HCT116 (cell line): Measurements from ENCODE around the gene TMEM208. TPM values are rescaled to one million over a fixed set of nuclear protein-coding genes. Genes with fewer than 3 reads are reported as not detected.
A peak's percentile ranks its signal among the peaks of the same experiment; 100 is the strongest.

Experiments used
- ATAC-seq: fragments of 200-7000 bp; cut with Tn5 transposase; 2 replicates; pipeline ENCODE4 v1.9.1; 2020; ENCODE audit warnings: mild to moderate bottlenecking, moderate library complexity
- BruUV-seq: library from RNA; stranded (reverse); fragments of 400-500 nt; replicated peaks from 2 replicates; lab custom pipeline; 2021; lab: Mats Ljungman, UMichigan
- CTCF ChIA-PET: fragments of 300-600 bp; sonication (Branson Sonifier 250); formaldehyde crosslinking; loops from one replicate; lab custom pipeline; 2021; ENCODE audit warnings: antibody characterized with exemption; lab: Charles Lee
- POLR2A ChIA-PET: fragments of 300-600, 350-600 bp; sonication (Branson Sonifier 250); formaldehyde crosslinking; loops from one replicate; lab custom pipeline; 2021; ENCODE audit warnings: antibody characterized with exemption; lab: Charles Lee
- RAD21 ChIA-PET, 2 experiments: fragments of 300-600 bp; sonication (Branson Sonifier 250); formaldehyde crosslinking; loops; one replicate each; lab custom pipeline; 2023; ENCODE audit warnings: low total read pairs in 2 of 2; ENCODE audit not compliant: uncharacterized antibody in 2 of 2, unreplicated experiment in 2 of 2, low non-redundant PET in 1 of 2; lab: Charles Lee
- DNase-seq: peaks from one replicate; pipeline ENCODE4 v3.0.0-alpha.2; 2010; ENCODE audit warnings: low read depth, low spot score
- H2AFZ ChIP-seq: fragments of 200-600 bp; shearing (Covaris generic), sonication (generic); 2 replicates; pipeline ENCODE4 v1.6.1; 2017; ENCODE audit warnings: low read depth, mixed run types, mixed read lengths, antibody characterized with exemption, low read length; ENCODE audit not compliant: poor library complexity, severe bottlenecking
- H3K27ac ChIP-seq: 2 replicates; pipeline ENCODE4 v1.5.1; 2012; ENCODE audit warnings: low read depth, low read length
- H3K27me3 ChIP-seq: fragments of 200-600 bp; sonication (generic); 2 replicates; pipeline ENCODE4 v1.6.1; 2016; ENCODE audit warnings: mixed run types, low read length, mixed read lengths; ENCODE audit not compliant: insufficient read depth
- H3K36me3 ChIP-seq, 2 experiments: fragments of 200-500 bp in 1 of 2; fragments of 200-600 bp in 1 of 2; sonication (Bioruptor generic) in 1 of 2; sonication (generic) in 1 of 2; 2 replicates each; pipeline versions ENCODE4 v1.5.1 to v1.6.1; 2014 to 2016; ENCODE audit warnings: low read length in 2 of 2, inconsistent platforms in 1 of 2, mixed read lengths in 1 of 2, mixed run types in 1 of 2; ENCODE audit not compliant: insufficient read depth in 2 of 2, control insufficient read depth in 1 of 2
- H3K4me1 ChIP-seq, 2 experiments: fragments of 200-600 bp in 1 of 2; sonication (generic) in 1 of 2; 2 replicates each; pipeline versions ENCODE4 v1.5.1 to v1.6.1; 2012 to 2017; ENCODE audit warnings: low read length in 2 of 2, inconsistent platforms in 1 of 2, mild to moderate bottlenecking in 1 of 2, mixed read lengths in 1 of 2, mixed run types in 1 of 2, moderate library complexity in 1 of 2; ENCODE audit not compliant: insufficient read depth in 2 of 2, control insufficient read depth in 1 of 2
- H3K4me2 ChIP-seq: fragments of 200-600 bp; sonication (generic); 2 replicates; pipeline ENCODE4 v1.6.1; 2017; ENCODE audit warnings: mixed run types, low read length, mixed read lengths
- H3K4me3 ChIP-seq, 2 experiments: fragments of 200-600 bp in 1 of 2; sonication (generic) in 1 of 2; replicated peaks in 1 of 2; 2 replicates each; pipeline ENCODE4 v1.5.1; 2011 to 2016; ENCODE audit warnings: low read length in 2 of 2, control low read depth in 1 of 2, low read depth in 1 of 2, mild to moderate bottlenecking in 1 of 2, mixed read lengths in 1 of 2, mixed run types in 1 of 2
- H3K79me2 ChIP-seq: fragments of 200-600 bp; sonication (generic); 2 replicates; pipeline ENCODE4 v1.6.1; 2017; ENCODE audit warnings: mild to moderate bottlenecking, mixed run types, low read length, moderate library complexity, mixed read lengths; ENCODE audit not compliant: insufficient read depth
- H3K9ac ChIP-seq: fragments of 200-600 bp; sonication (generic); 2 replicates; pipeline ENCODE4 v1.6.1; 2016; ENCODE audit warnings: low read length, mixed read lengths
- H3K9me2 ChIP-seq: fragments of 200-600 bp; sonication (generic), shearing (Covaris generic); 2 replicates; pipeline ENCODE4 v1.6.1; 2017; ENCODE audit warnings: mixed run types, mild to moderate bottlenecking, moderate library complexity; ENCODE audit not compliant: insufficient read depth
- H3K9me3 ChIP-seq, 2 experiments: fragments of 200-500 bp in 1 of 2; fragments of 200-600 bp in 1 of 2; sonication (Bioruptor generic) in 1 of 2; sonication (generic) in 1 of 2; 2 replicates each; pipeline ENCODE4 v1.6.1; 2014 to 2017; ENCODE audit warnings: low read length in 2 of 2, mixed read lengths in 2 of 2, inconsistent platforms in 1 of 2, low read depth in 1 of 2, mild to moderate bottlenecking in 1 of 2, mixed run types in 1 of 2, moderate library complexity in 1 of 2; ENCODE audit not compliant: control insufficient read depth in 1 of 2, insufficient read depth in 1 of 2
- H4K20me1 ChIP-seq: fragments of 200-600 bp; sonication (generic), shearing (Covaris generic); 2 replicates; pipeline ENCODE4 v1.6.1; 2017; ENCODE audit warnings: mixed run types, mild to moderate bottlenecking, moderate library complexity; ENCODE audit not compliant: insufficient read depth
- CBX3 ChIP-seq: IDR thresholded peaks from 2 replicates; pipeline ENCODE4 v1.6.1; 2012; ENCODE audit warnings: low read depth
- EZH2 ChIP-seq: fragments of 200-600 bp; sonication (generic); IDR thresholded peaks from 2 replicates; pipeline ENCODE4 v1.6.1; 2017; ENCODE audit warnings: antibody characterized with exemption, mixed run types
- EZH2phosphoT487 ChIP-seq: fragments of 200-600 bp; IDR thresholded peaks from 2 replicates; pipeline ENCODE4 v1.6.1; 2018; ENCODE audit warnings: antibody characterized with exemption, borderline replicate concordance
- POLR2A ChIP-seq: IDR thresholded peaks from 2 replicates; pipeline ENCODE4 v1.7.0; 2011; ENCODE audit warnings: borderline replicate concordance; ENCODE audit not compliant: insufficient read depth, insufficient read length; ENCODE audit errors: extremely low read depth
- POLR2AphosphoS5 ChIP-seq: IDR thresholded peaks from 2 replicates; pipeline ENCODE4 v1.6.1; 2011; ENCODE audit warnings: mild to moderate bottlenecking, low read depth, low read length, moderate library complexity
- RAD21 ChIP-seq: IDR thresholded peaks from 2 replicates; pipeline ENCODE4 v1.6.1; 2012; ENCODE audit warnings: low read depth, mild to moderate bottlenecking
- SIN3A ChIP-seq: IDR thresholded peaks from 2 replicates; pipeline ENCODE4 v1.6.1; 2012; ENCODE audit warnings: low read depth
- SRF ChIP-seq: IDR thresholded peaks from 2 replicates; pipeline ENCODE4 v1.6.1; 2012; ENCODE audit warnings: low read depth
- TCF7L2 ChIP-seq: IDR thresholded peaks from 2 replicates; pipeline ENCODE4 v1.7.0; 2011; ENCODE audit warnings: borderline replicate concordance, inconsistent platforms; ENCODE audit not compliant: insufficient read depth, insufficient read length; ENCODE audit errors: extremely low read depth
- ZNF274 ChIP-seq: fragments of 200-500 bp; sonication (Bioruptor generic); IDR thresholded peaks from 2 replicates; pipeline ENCODE4 v1.6.1; 2014; ENCODE audit warnings: mild to moderate bottlenecking, low read depth, low read length, inconsistent platforms
- intact Hi-C: fragments of 100-400 bp; cut with micrococcal nuclease; formaldehyde crosslinking; loops from 2 replicates; pipeline ENCODE4 v1.10.0; 2022
- total RNA-seq: library from RNA; stranded (reverse); gene quantifications from one replicate; pipeline ENCODE4 v1.2.1, GENCODE V29; 2021; ENCODE audit not compliant: unreplicated experiment
- TF ChIP-seq, protein P1 (sequence below): IDR thresholded peaks from 2 replicates; pipeline ENCODE4 v1.6.1; 2012
- TF ChIP-seq, protein P2 (sequence below): IDR thresholded peaks from 2 replicates; pipeline ENCODE4 v1.6.1; 2011; ENCODE audit warnings: mild to moderate bottlenecking, low read length, moderate library complexity; ENCODE audit not compliant: insufficient replicate concordance; ENCODE audit errors: extremely low read depth

Gene TMEM208
- total RNA-seq, 1 experiment from 2014 or later: 36.1 TPM

DNA sequence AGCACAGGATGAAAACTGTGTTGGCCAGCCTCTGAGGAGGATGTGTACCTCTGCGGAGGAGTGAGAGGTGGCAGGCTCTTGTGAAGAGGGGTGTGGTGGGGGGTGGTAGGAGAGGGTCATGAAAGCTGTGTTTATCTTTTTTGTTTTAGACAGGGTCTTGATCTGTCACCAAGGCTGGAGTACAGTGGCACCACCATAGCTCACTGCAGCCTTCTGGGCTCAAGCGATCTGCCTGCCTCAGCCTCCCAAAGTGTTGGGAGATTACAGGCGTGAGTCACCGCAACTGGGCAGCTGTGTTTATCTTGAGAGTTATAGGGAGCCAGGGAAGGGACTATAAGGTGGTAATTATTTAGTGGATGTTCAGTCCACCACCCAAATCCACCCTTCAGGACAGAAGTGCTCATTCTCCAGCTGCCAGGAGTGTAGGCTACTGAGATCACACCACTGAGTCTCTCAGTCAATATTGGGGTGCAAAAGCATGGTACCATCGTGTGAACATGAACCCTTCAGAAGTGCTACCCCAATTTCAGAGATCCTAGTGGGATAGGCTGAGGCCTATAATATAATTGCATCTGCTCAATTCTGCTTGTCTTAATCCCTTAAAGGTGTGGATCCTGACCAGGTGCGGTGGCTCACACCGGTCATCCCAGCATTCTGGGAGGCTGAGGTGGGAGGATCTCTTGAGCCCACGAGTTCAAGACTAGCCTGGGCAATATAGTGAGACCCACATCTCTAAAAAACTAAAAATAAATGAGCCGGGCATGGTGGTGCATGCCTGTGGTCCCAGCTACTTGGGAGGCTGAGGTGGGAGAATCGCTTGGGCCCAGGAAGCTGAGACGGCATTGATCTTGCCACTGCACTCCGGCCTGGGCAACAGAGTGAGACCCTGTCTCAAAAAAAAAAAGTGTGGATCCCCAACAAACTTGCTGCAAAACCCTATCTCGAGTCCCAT, 36.2 kb upstream of the TMEM208 start:
- Histone ChIP-seq H4K20me1 (no peaks in the 10 kb centered on the region), H2AFZ (no peak overlapping the region), H3K27me3 (no peaks in the 10 kb centered on the region)
- POLR2A ChIA-PET: no interaction called here
- TF ChIP-seq SIN3A: no peak
- no peak for TF ChIP-seq POLR2A
- TF ChIP-seq RAD21: no peak
- TF ChIP-seq CBX3: no peak
- TF ChIP-seq SRF: no peak
- TF ChIP-seq, protein P1, sequence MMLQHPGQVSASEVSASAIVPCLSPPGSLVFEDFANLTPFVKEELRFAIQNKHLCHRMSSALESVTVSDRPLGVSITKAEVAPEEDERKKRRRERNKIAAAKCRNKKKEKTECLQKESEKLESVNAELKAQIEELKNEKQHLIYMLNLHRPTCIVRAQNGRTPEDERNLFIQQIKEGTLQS: no peak
- no peak for TF ChIP-seq POLR2AphosphoS5
- no peak for TF ChIP-seq EZH2phosphoT487
- TF ChIP-seq TCF7L2: no peak
- TF ChIP-seq ZNF274: no peak
- TF ChIP-seq, protein P2, sequence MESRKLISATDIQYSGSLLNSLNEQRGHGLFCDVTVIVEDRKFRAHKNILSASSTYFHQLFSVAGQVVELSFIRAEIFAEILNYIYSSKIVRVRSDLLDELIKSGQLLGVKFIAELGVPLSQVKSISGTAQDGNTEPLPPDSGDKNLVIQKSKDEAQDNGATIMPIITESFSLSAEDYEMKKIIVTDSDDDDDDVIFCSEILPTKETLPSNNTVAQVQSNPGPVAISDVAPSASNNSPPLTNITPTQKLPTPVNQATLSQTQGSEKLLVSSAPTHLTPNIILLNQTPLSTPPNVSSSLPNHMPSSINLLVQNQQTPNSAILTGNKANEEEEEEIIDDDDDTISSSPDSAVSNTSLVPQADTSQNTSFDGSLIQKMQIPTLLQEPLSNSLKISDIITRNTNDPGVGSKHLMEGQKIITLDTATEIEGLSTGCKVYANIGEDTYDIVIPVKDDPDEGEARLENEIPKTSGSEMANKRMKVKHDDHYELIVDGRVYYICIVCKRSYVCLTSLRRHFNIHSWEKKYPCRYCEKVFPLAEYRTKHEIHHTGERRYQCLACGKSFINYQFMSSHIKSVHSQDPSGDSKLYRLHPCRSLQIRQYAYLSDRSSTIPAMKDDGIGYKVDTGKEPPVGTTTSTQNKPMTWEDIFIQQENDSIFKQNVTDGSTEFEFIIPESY: no peak
- TF ChIP-seq EZH2: no peak
- TF ChIP-seq, all 23 proteins: peak for 0
- no peak for DNase-seq
- H3K4me2 ChIP-seq: peak overlapping the region; percentile 95; the same call in 1 of the 2 replicates
- H3K36me3 ChIP-seq: peaks cover 15 to 27% of the 10 kb centered on the region in 2 experiments; a peak in 3 of 4 replicates
- no peak overlapping the region for H3K9ac ChIP-seq
- ChIA-PET CTCF (no interaction called here), RAD21 (no interaction called here)
- intact Hi-C loops: no loop called here
- no peak overlapping the region for H3K4me3 ChIP-seq
- peaks cover 41% of the 10 kb centered on the region for H3K79me2 ChIP-seq
- H3K27ac ChIP-seq: no peak overlapping the region
- BruUV-seq: no TSS peak
- H3K9me3 ChIP-seq: no peaks in the 10 kb centered on the region
- H3K9me2 ChIP-seq: no peaks in the 10 kb centered on the region
- no peak for ATAC-seq
- H3K4me1 ChIP-seq: peaks cover 11 to 30% of the 10 kb centered on the region in 2 experiments; a peak in 3 of 4 replicates
